Heart left ventricle (tissue), 16 donors: ENCODE results near the gene LYPD8. TPM values are rescaled to one million over a fixed set of nuclear protein-coding genes. Genes with fewer than 3 reads are reported as not detected.

ENCODE experiments used
- ATAC-seq, 4 donors: fragments of 200-7000 bp; cut with Tn5 transposase; one replicate each; pipeline ENCODE4 v1.9.1; 2020 to 2022; ENCODE audit warnings: moderate library complexity in 4 of 4, mild to moderate bottlenecking in 3 of 4, moderate number of reproducible peaks in 1 of 4
- DNase-seq, 5 donors: peaks; one replicate each; pipeline ENCODE4 v3.0.0-alpha.2; 2020
- H3K27ac ChIP-seq, 12 donors: fragments of 200-600 bp; sonication (generic) in 4 of 12; one replicate each; pipeline versions ENCODE4 v1.5.0 to v1.8.0; 2016 to 2022; ENCODE audit warnings: mild to moderate bottlenecking in 2 of 12
- H3K27me3 ChIP-seq, 9 donors: fragments of 200-600 bp; sonication (generic) in 2 of 9; one replicate each; pipeline versions ENCODE4 v1.5.1 to v1.8.0; 2016 to 2022; ENCODE audit warnings: mild to moderate bottlenecking in 3 of 9
- H3K36me3 ChIP-seq, 9 donors: fragments of 200-600 bp; sonication (generic) in 2 of 9; one replicate each; pipeline versions ENCODE4 v1.5.0 to v1.8.0; 2018 to 2022; ENCODE audit warnings: mild to moderate bottlenecking in 2 of 9
- H3K4me1 ChIP-seq, 12 donors: fragments of 200-600 bp; sonication (generic) in 4 of 12; one replicate each; pipeline versions ENCODE4 v1.5.0 to v1.8.0; 2016 to 2022; ENCODE audit warnings: mild to moderate bottlenecking in 3 of 12
- H3K4me3 ChIP-seq, 12 donors: fragments of 200-600 bp; sonication (generic) in 4 of 12; one replicate each; pipeline versions ENCODE4 v1.5.0 to v1.8.0; 2017 to 2022; ENCODE audit warnings: mild to moderate bottlenecking in 9 of 12, moderate library complexity in 4 of 12
- H3K9me3 ChIP-seq, 12 donors: fragments of 200-600 bp; sonication (generic) in 4 of 12; one replicate each; pipeline versions ENCODE4 v1.5.0 to v1.8.0; 2016 to 2022; ENCODE audit warnings: mild to moderate bottlenecking in 1 of 12
- POLR2A ChIP-seq, 2 donors: fragments of 450-650 bp; IDR thresholded peaks; one replicate each; pipeline ENCODE4 v1.6.1; 2017; ENCODE audit warnings: antibody characterized with exemption in 2 of 2, mild to moderate bottlenecking in 2 of 2, moderate library complexity in 2 of 2
- WGBS, 4 donors: extraction: QIAGEN DNeasy Blood & Tissue Kit in 2 of 4; methylation state at CpG; one replicate each; pipeline versions ENCODE4 v1.1.5 to v1.1.7; 2013 to 2018; 5-methylcytosine and 5-hydroxymethylcytosine counted together
- intact Hi-C, 10 donors: fragments of 100-400 bp; cut with DNase I; formaldehyde crosslinking; loops; one replicate each; pipeline versions ENCODE4 v1.11.1 to v1.14.2; 2022
- polyA plus RNA-seq, 2 donors: library from polyadenylated mRNA; stranded (reverse); fragments of 200-250 nt; gene quantifications; one replicate each; pipeline ENCODE4 v1.2.3, GENCODE V29; 2013
- total RNA-seq, 9 donors: library from RNA; depleted of rRNA in 2 of 9; stranded (reverse); fragments of >200 nt in 2 of 9; fragmentation: NEBNext Ultra II Directional in 3 of 9; extraction: Animal tissue kit (Norgen Biotek cat#: 25700) in 3 of 9; gene quantifications; one replicate each; pipeline versions ENCODE4 v1.1.0 to v1.2.4, GENCODE V29; 2016 to 2023
- TF ChIP-seq, protein P1 (sequence below), 12 donors: fragments of 200-600 bp; sonication (generic) in 4 of 12; IDR thresholded peaks; one replicate each; pipeline versions ENCODE4 v1.5.0 to v1.8.0; 2018 to 2022; ENCODE audit warnings: antibody characterized with exemption in 12 of 12, mild to moderate bottlenecking in 5 of 12
- donor health status: ischemic (EF 13 %, LVEDD 7.1; RV severe dilation, severe dysfunction).
- donor health status: healthy with polysubstance abuse.
- donor health status: DM: no; HTN: yes; CAD: no.
- donor health status: DM: no; HTN: no; CAD: no.
- donor health status: ischemic (EF 25% LVEDD 6.9; RV normal size, moderate dysfunction).
- donor health status: ischemic (EF 25% LVEDD 5.7; RV mildly dilated, moderate dysfunction).
- donor health status: healthy.
- donor health status: DM: yes; HTN: yes; CAD: no.
- donor health status: ischemic (EF 35%, LVEDD 5.7; RV mildly dilated, moderate dysfunction).
- donor health status: nonischemic (EF 11% LVEDD 7.7; RV severe dilation, severe dysfunction).
- donor health status: DM: yes; HTN: yes; CAD: no.
- donor health status: PGD.
- donor health status: ischemic (EF 29% LVEDD 5.4; RV normal size, mild dysfunction).
- donor health status: nonischemic (EF 23%, LVEDD 6.1; RV moderate dilation, normal function).

Gene LYPD8
- total and polyA plus RNA-seq, 11 donors, result not detected

DNA sequence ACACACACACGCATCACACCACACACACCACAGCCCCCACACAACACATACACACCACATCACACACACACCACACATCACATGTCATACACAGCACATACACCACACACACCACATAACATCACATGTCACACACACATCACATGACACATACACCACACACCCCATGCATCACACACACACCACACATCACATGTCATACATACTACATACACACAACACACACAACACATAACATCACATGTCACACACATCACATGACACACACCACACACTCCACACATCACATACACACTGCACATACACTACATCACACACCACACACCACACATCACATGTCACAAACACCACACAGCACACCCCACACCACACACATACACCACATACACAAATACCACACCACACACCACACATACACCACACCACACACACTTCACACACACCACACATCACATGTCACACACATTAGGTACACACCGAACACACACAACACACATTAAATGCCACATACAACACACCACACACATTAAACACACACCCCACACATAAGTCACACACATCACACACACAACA, 1.8 kb downstream of the LYPD8 start:
- intact Hi-C loops, result no loop called here

DNA sequence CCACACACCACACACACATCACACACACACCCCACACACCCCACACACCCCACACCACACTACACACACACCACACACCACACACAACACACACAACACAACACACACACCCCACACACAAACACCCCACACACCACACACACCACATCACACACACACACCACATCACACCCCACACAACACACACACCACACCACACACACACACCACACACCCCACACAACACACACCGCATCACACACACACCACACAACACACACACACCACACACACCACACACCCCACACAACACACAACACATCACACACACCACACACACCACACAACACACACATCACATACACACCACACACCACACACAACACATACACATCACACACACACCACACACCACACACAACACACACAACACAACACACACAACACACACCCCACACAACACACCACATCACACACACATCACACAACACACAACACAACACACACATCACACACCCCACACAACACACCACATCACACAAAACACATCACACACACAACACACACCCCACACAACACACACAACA, 2.4 kb downstream of the LYPD8 start:
- Histone ChIP-seq H3K4me3 (no peak overlapping the region), H3K36me3 (no peaks in the 10 kb centered on the region), H3K27ac (no peak overlapping the region), H3K4me1 (peaks cover 0 to 6% (median 0%) of the 10 kb centered on the region in 12 donors), H3K9me3 (no peaks in the 10 kb centered on the region), H3K27me3 (no peaks in the 10 kb centered on the region)
- ATAC-seq, result no peak
- intact Hi-C loops, result no loop called here
- TF ChIP-seq POLR2A (IDR thresholded peaks at IDR 0.05), result no peak
- TF ChIP-seq, protein P1, sequence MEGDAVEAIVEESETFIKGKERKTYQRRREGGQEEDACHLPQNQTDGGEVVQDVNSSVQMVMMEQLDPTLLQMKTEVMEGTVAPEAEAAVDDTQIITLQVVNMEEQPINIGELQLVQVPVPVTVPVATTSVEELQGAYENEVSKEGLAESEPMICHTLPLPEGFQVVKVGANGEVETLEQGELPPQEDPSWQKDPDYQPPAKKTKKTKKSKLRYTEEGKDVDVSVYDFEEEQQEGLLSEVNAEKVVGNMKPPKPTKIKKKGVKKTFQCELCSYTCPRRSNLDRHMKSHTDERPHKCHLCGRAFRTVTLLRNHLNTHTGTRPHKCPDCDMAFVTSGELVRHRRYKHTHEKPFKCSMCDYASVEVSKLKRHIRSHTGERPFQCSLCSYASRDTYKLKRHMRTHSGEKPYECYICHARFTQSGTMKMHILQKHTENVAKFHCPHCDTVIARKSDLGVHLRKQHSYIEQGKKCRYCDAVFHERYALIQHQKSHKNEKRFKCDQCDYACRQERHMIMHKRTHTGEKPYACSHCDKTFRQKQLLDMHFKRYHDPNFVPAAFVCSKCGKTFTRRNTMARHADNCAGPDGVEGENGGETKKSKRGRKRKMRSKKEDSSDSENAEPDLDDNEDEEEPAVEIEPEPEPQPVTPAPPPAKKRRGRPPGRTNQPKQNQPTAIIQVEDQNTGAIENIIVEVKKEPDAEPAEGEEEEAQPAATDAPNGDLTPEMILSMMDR (IDR thresholded peaks at IDR 0.05), result no peak
- 93 to 100% (median 96%) methylated on average over 1 of the region's 1 CpG for WGBS, 4 donors
- no peak for DNase-seq

More for the DNA sequence above, 1.8 kb downstream of the LYPD8 start:
- Histone ChIP-seq H3K4me3 (no peak overlapping the region), H3K36me3 (no peaks in the 10 kb centered on the region), H3K9me3 (no peaks in the 10 kb centered on the region), H3K27ac (no peak overlapping the region), H3K27me3 (no peaks in the 10 kb centered on the region), H3K4me1 (peaks cover 0 to 6% (median 0%) of the 10 kb centered on the region in 12 donors)
- TF ChIP-seq, protein P1 (IDR thresholded peaks at IDR 0.05), result no peak
- TF ChIP-seq POLR2A (IDR thresholded peaks at IDR 0.05), result no peak
- WGBS, 4 donors, result 92 to 97% (median 94%) methylated on average over 2 of the region's 2 CpGs
- ATAC-seq (no peak), DNase-seq (no peak)

DNA sequence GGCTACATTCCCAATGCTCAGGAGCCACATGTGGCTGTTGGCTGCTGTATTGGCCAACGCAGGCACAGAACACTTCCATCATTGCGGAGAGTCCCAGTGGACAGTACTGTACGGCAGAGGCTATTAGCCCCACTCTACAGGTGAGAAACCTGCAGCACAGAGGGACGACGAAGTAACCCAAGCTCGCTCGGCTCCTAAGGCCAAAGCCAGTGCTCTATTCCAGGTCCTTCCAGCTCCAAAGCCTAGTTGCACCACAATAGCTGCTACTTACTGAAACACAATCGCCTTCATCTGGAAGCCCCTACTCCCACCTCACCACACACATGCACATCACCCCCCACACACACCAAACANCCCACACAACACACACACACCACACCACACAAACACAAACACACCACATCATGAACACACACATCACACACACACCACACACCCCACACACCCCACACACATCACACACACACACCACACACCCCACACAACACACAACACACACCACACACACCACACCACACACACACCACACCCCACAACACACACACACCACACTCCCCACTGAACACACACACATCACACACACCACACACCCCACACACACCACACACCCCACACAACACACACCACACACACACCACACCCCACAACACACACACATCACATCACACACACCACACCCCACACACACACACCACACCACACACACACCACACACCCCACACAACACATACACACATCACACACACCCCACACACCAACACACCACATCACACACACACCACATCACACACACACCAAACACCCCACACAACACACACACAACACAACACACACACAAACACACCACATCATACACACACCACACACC, 3.2 kb downstream of the LYPD8 start:
- Histone ChIP-seq H3K4me3 (no peak overlapping the region), H3K36me3 (no peaks in the 10 kb centered on the region), H3K27ac (no peak overlapping the region), H3K9me3 (no peaks in the 10 kb centered on the region), H3K27me3 (no peaks in the 10 kb centered on the region), H3K4me1 (peaks cover 0 to 6% (median 0%) of the 10 kb centered on the region in 12 donors)
- intact Hi-C loops, result no loop called here
- WGBS, 4 donors, result 71 to 90% (median 80%) methylated on average over 6 to 8 of the region's 8 CpGs
- no peak for TF ChIP-seq POLR2A (IDR thresholded peaks at IDR 0.05)
- TF ChIP-seq, protein P1 (IDR thresholded peaks at IDR 0.05), result no peak
- ATAC-seq (no peak), DNase-seq (no peak)

- intact Hi-C loops, result no loop called here
- Histone ChIP-seq H3K9me3 (no peaks in the 10 kb centered on the region), H3K27me3 (no peaks in the 10 kb centered on the region), H3K4me3 (no peak overlapping the region), H3K4me1 (peaks cover 0 to 6% (median 0%) of the 10 kb centered on the region in 12 donors), H3K27ac (no peak overlapping the region), H3K36me3 (no peaks in the 10 kb centered on the region)
- DNase-seq, result no peak
- no peak for ATAC-seq
- TF ChIP-seq, protein P1 (IDR thresholded peaks at IDR 0.05), result no peak
- no peak for TF ChIP-seq POLR2A (IDR thresholded peaks at IDR 0.05)
- 73 to 84% (median 81%) methylated on average over 4 of the region's 4 CpGs for WGBS, 4 donors
Measured at GRCh38 chr1:248751635-248752034, 3.9 kb downstream of the LYPD8 start.
